ENCODE data around the gene RTN1.

RTN1 gene

DNA sequence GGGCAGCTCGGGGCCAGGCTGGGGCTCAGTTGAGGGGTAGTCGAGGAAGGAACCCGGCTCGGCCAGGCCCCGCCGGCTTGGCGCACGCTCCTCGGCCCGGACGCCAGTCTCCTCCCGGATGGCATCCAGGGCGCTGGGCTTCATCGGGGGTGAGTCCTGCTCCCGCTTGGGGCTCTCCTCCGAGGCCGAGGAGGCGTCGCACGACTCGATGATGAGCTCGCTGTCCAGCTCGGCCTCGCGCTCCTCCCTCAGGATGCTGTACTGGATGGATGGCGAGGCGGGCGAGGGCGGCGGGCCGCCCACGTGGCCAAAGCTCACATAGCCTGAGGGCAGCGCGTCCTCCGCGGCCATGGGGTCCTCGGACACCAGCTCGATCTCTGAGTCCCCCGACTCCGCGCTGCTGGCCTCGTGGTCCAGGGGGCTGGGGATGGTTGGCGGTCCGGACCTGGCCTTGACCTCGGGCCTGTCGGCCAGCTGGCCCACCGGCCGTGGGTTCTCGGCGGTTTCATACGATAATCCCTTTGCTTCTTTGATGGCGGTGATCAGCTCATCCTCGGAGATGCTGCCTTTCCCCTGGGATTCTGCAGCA is 143.4 kb downstream of the RTN1 start:
- Histone ChIP-seq H3K27me3 (ENCODE audit: insufficient read depth, poor library complexity, severe bottlenecking) (no peaks in the 10 kb centered on the region), H3K4me3 (replicated peaks; ENCODE audit: insufficient read depth, low read length) (no peak overlapping the region), H3K27ac (replicated peaks) (no peak overlapping the region)
- TF ChIP-seq POLR2AphosphoS5 (IDR thresholded peaks at IDR 0.05; ENCODE audit: low read depth) (no peak), SPI1 (IDR thresholded peaks at IDR 0.05; ENCODE audit: borderline replicate concordance, low read depth) (no peak), GABPA (IDR thresholded peaks at IDR 0.05; ENCODE audit: low read depth) (no peak)
- TF ChIP-seq, protein P1, sequence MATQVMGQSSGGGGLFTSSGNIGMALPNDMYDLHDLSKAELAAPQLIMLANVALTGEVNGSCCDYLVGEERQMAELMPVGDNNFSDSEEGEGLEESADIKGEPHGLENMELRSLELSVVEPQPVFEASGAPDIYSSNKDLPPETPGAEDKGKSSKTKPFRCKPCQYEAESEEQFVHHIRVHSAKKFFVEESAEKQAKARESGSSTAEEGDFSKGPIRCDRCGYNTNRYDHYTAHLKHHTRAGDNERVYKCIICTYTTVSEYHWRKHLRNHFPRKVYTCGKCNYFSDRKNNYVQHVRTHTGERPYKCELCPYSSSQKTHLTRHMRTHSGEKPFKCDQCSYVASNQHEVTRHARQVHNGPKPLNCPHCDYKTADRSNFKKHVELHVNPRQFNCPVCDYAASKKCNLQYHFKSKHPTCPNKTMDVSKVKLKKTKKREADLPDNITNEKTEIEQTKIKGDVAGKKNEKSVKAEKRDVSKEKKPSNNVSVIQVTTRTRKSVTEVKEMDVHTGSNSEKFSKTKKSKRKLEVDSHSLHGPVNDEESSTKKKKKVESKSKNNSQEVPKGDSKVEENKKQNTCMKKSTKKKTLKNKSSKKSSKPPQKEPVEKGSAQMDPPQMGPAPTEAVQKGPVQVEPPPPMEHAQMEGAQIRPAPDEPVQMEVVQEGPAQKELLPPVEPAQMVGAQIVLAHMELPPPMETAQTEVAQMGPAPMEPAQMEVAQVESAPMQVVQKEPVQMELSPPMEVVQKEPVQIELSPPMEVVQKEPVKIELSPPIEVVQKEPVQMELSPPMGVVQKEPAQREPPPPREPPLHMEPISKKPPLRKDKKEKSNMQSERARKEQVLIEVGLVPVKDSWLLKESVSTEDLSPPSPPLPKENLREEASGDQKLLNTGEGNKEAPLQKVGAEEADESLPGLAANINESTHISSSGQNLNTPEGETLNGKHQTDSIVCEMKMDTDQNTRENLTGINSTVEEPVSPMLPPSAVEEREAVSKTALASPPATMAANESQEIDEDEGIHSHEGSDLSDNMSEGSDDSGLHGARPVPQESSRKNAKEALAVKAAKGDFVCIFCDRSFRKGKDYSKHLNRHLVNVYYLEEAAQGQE (IDR thresholded peaks at IDR 0.05; ENCODE audit: insufficient replicate concordance, low read depth): no peak
- DNase-seq (ENCODE audit: low read depth in 1 of 2, low spot score in 1 of 2): no peak

DNA sequence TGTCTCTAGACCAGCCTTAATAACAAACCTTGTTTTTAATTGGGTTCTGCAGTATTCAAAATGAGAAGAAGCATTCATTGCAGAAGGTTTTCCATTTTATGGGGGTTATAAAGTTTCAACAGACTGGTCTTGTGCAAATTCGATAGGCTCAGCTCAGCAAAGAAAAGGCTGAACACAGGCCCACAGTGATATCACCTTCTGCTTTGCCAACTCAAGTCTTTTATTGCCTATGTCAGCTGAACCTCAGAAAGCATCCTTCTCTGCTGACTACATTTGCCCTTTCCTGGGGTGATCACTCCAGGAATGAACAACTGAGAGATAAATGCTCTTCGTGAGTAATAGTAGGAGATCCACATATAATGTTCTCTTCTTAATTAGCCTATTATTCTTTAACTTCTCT is 159.5 kb downstream of the RTN1 start:
- no peak for DNase-seq (ENCODE audit: low read depth in 1 of 2, low spot score in 1 of 2)
- Histone ChIP-seq H3K4me3 (replicated peaks; ENCODE audit: insufficient read depth, low read length) (no peak overlapping the region), H3K27ac (replicated peaks) (no peak overlapping the region), H3K27me3 (ENCODE audit: insufficient read depth, poor library complexity, severe bottlenecking) (no peaks in the 10 kb centered on the region)
- TF ChIP-seq GABPA (IDR thresholded peaks at IDR 0.05; ENCODE audit: low read depth) (no peak), POLR2AphosphoS5 (IDR thresholded peaks at IDR 0.05; ENCODE audit: low read depth) (no peak), SPI1 (IDR thresholded peaks at IDR 0.05; ENCODE audit: borderline replicate concordance, low read depth) (no peak)
- TF ChIP-seq, protein P1 (IDR thresholded peaks at IDR 0.05; ENCODE audit: insufficient replicate concordance, low read depth): no peak
- TF ChIP-seq, protein P2, sequence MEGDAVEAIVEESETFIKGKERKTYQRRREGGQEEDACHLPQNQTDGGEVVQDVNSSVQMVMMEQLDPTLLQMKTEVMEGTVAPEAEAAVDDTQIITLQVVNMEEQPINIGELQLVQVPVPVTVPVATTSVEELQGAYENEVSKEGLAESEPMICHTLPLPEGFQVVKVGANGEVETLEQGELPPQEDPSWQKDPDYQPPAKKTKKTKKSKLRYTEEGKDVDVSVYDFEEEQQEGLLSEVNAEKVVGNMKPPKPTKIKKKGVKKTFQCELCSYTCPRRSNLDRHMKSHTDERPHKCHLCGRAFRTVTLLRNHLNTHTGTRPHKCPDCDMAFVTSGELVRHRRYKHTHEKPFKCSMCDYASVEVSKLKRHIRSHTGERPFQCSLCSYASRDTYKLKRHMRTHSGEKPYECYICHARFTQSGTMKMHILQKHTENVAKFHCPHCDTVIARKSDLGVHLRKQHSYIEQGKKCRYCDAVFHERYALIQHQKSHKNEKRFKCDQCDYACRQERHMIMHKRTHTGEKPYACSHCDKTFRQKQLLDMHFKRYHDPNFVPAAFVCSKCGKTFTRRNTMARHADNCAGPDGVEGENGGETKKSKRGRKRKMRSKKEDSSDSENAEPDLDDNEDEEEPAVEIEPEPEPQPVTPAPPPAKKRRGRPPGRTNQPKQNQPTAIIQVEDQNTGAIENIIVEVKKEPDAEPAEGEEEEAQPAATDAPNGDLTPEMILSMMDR (IDR thresholded peaks at IDR 0.05; ENCODE audit: insufficient read depth, low read length): no peak

DNA sequence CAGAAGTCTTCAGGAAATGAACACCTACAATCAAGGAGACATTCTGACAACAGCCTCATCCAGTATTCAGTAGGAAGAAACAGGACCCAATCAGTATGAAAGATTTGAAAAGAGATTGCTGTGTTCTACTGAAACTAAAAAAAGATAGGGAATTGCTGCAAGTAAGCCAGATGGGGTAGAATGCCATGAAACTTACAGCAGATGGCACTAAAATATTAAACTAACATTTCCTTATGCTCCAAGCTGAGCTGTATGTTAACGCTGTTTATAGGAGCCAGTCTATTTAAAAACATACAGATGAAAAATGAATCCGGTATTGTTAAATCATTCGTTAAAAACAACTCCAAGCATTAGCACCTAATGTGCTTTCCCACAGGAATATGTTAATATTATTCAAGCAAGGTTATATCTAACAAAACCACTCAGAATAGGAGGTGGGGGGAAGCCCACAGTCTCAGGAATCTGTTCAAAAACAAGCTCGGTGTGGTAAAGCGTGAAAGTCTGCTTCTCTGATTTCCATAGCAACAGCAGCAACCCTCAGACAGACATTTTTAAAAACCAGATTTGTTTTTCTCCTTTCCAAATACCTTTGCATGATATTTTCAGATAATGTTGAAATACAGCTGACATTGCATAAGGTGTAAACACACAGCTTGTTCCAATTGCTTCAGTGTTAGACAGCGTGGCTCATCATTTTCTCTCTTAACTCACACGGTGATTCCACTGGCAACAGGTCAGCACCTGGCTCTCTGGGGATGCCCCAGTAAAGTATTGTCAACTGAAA is 162.6 kb downstream of the RTN1 start:
- TF ChIP-seq POLR2AphosphoS5 (IDR thresholded peaks at IDR 0.05; ENCODE audit: low read depth) (no peak), SPI1 (IDR thresholded peaks at IDR 0.05; ENCODE audit: borderline replicate concordance, low read depth) (no peak), GABPA (IDR thresholded peaks at IDR 0.05; ENCODE audit: low read depth) (no peak)
- TF ChIP-seq, protein P1 (IDR thresholded peaks at IDR 0.05; ENCODE audit: insufficient replicate concordance, low read depth): no peak
- TF ChIP-seq, protein P2 (IDR thresholded peaks at IDR 0.05; ENCODE audit: insufficient read depth, low read length): no peak
- Histone ChIP-seq H3K4me3 (replicated peaks; ENCODE audit: insufficient read depth, low read length) (no peak overlapping the region), H3K27me3 (ENCODE audit: insufficient read depth, poor library complexity, severe bottlenecking) (no peaks in the 10 kb centered on the region), H3K27ac (replicated peaks) (no peak overlapping the region)
- DNase-seq (ENCODE audit: low read depth in 1 of 2, low spot score in 1 of 2): no peak

All from HL-60 (cell line).